Activated CD4-positive, alpha-beta T cell treated with anti-CD3 and anti-CD28 coated beads, Interleukin-2, amount 50 U/mL, for 16 hours (primary cell): ENCODE results near the gene ASIC4.

Experiments
- DNase-seq: peaks from one replicate; pipeline ENCODE4 v3.0.0-alpha.2; 2020

Gene ASIC4

GRCh38 chr2:219570924-219571310, 56.6 kb downstream of the ASIC4 start:
- no peak for DNase-seq

- no peak for DNase-seq
These were observed 57.3 kb downstream of the ASIC4 start, which contains the start of gene OBSL1 for GRCh38 chr2:219571311-219572236. TSS of gene OBSL1 (minus strand) at chr2:219571539. CDS start at chr2:219571232, 307 bp downstream.

GRCh38 chr2:219572237-219573001, 58.1 kb downstream of the ASIC4 start, which contains the start of gene INHA:
TSS of gene INHA (plus strand) at chr2:219572310. CDS start at chr2:219572375, 65 bp downstream.
- DNase-seq, result no peak

- DNase-seq, result no peak
These were observed 58.9 kb downstream of the ASIC4 start for GRCh38 chr2:219573166-219573565.

- no peak for DNase-seq
These were observed 60.4 kb downstream of the ASIC4 start for GRCh38 chr2:219574484-219575311.

- DNase-seq, result no peak
These were observed 61.6 kb downstream of the ASIC4 start for GRCh38 chr2:219575566-219576504.

- no peak for DNase-seq
These were observed 62.5 kb downstream of the ASIC4 start for GRCh38 chr2:219576505-219577388.

- no peak for DNase-seq
These were observed 64.7 kb downstream of the ASIC4 start for GRCh38 chr2:219578811-219579613.

- no peak for DNase-seq
These were observed 67.1 kb downstream of the ASIC4 start for GRCh38 chr2:219581346-219581745.
